HepG2 (cell line): ENCODE data around the gene COPS9. TPM values are rescaled to one million over a fixed set of nuclear protein-coding genes. Genes with fewer than 3 reads are reported as not detected.

Source experiments
- KDM5B ChIP-seq: sonication (generic); formaldehyde crosslinking; IDR thresholded peaks from 2 replicates; pipeline ENCODE4 v1.4.0; 2020; ENCODE audit warnings: missing genetic modification reagents, mild to moderate bottlenecking, borderline replicate concordance
- KLF13 ChIP-seq: sonication (generic); formaldehyde crosslinking; IDR thresholded peaks from 2 replicates; pipeline ENCODE4 v1.4.0; 2020; ENCODE audit warnings: mild to moderate bottlenecking, missing genetic modification reagents
- KMT2B ChIP-seq: IDR thresholded peaks from 2 replicates; pipeline ENCODE4 v1.6.1; 2016; ENCODE audit warnings: missing genetic modification reagents, missing compliant biosample characterization
- MAFF ChIP-seq: IDR thresholded peaks from 2 replicates; pipeline ENCODE4 v1.6.1; 2011; ENCODE audit warnings: low read depth, low read length, improper control_type of control experiment
- MIER3 ChIP-seq: IDR thresholded peaks from 2 replicates; pipeline ENCODE4 v1.6.1; 2016; ENCODE audit warnings: missing compliant biosample characterization, borderline replicate concordance
- MYC ChIP-seq: sonication (generic); formaldehyde crosslinking; IDR thresholded peaks from 2 replicates; pipeline ENCODE4 v1.9.0; 2021; ENCODE audit warnings: missing genetic modification reagents, borderline replicate concordance
- NFE2 ChIP-seq: sonication (generic); formaldehyde crosslinking; IDR thresholded peaks from 2 replicates; pipeline ENCODE4 v1.4.0; 2020; ENCODE audit warnings: missing genetic modification reagents
- NPAS2 ChIP-seq: sonication (generic); formaldehyde crosslinking; IDR thresholded peaks from 2 replicates; pipeline ENCODE4 v1.8.0; 2022; ENCODE audit warnings: mild to moderate bottlenecking, missing genetic modification reagents, borderline replicate concordance
- ONECUT2 ChIP-seq: sonication (generic); formaldehyde crosslinking; IDR thresholded peaks from 2 replicates; pipeline ENCODE4 v1.4.0; 2020; ENCODE audit warnings: missing genetic modification reagents
- POLR2AphosphoS5 ChIP-seq: IDR thresholded peaks from 2 replicates; pipeline ENCODE4 v1.6.1; 2012; ENCODE audit warnings: low read depth, low read length
- PRPF4 ChIP-seq: fragments of 200-400 bp; formaldehyde crosslinking; IDR thresholded peaks from 2 replicates; pipeline ENCODE4 v1.6.1; 2016; ENCODE audit warnings: low read length, low read depth; ENCODE audit not compliant: poor library complexity, severe bottlenecking
- RBM22 ChIP-seq: fragments of 200-400 bp; formaldehyde crosslinking; optimal IDR thresholded peaks from 2 replicates; pipeline ENCODE3; 2017; ENCODE audit warnings: mild to moderate bottlenecking, low read length, moderate library complexity
- RBM39 ChIP-seq: fragments of 200-400 bp; formaldehyde crosslinking; IDR thresholded peaks from one replicate; pipeline ENCODE4 v1.6.1; 2018; ENCODE audit warnings: antibody characterized with exemption, mild to moderate bottlenecking, low read depth, low read length; ENCODE audit not compliant: poor library complexity, severe bottlenecking
- RELA ChIP-seq: sonication (generic); formaldehyde crosslinking; IDR thresholded peaks from 2 replicates; pipeline ENCODE4 v1.4.0; 2020; ENCODE audit warnings: missing genetic modification reagents
- SALL2 ChIP-seq: sonication (generic); formaldehyde crosslinking; IDR thresholded peaks from 2 replicates; pipeline ENCODE4 v1.8.1; 2023; ENCODE audit warnings: mild to moderate bottlenecking, missing genetic modification reagents, inconsistent platforms
- SNAI1 ChIP-seq: sonication (generic); formaldehyde crosslinking; IDR thresholded peaks from 2 replicates; pipeline ENCODE4 v1.5.0; 2020; ENCODE audit warnings: mild to moderate bottlenecking, missing genetic modification reagents, borderline replicate concordance
- SRSF9 ChIP-seq: fragments of 200-400 bp; formaldehyde crosslinking; IDR thresholded peaks from 2 replicates; pipeline ENCODE4 v1.6.1; 2018; ENCODE audit warnings: borderline replicate concordance, mild to moderate bottlenecking, low read depth, low read length; ENCODE audit not compliant: insufficient read depth, poor library complexity, severe bottlenecking
- ZFP41 ChIP-seq: sonication (generic); formaldehyde crosslinking; IDR thresholded peaks from 2 replicates; pipeline ENCODE4 v1.4.0; 2020; ENCODE audit warnings: mild to moderate bottlenecking, missing genetic modification reagents, borderline replicate concordance
- ZNF556 ChIP-seq: sonication (generic); formaldehyde crosslinking; IDR thresholded peaks from 2 replicates; pipeline ENCODE4 v1.4.0; 2020; ENCODE audit warnings: mild to moderate bottlenecking, missing genetic modification reagents, borderline replicate concordance
- ZNF660 ChIP-seq: sonication (generic); formaldehyde crosslinking; IDR thresholded peaks from 2 replicates; pipeline ENCODE4 v1.5.1; 2020; ENCODE audit warnings: mild to moderate bottlenecking, low read depth, missing genetic modification reagents, borderline replicate concordance
- ZNF724P ChIP-seq: sonication (generic); formaldehyde crosslinking; IDR thresholded peaks from 2 replicates; pipeline ENCODE4 v1.8.0; 2022; ENCODE audit warnings: missing genetic modification reagents, borderline replicate concordance
- ZSCAN29 ChIP-seq: sonication (generic); formaldehyde crosslinking; conservative IDR thresholded peaks from 2 replicates; pipeline ENCODE4 v1.4.0; 2020; ENCODE audit warnings: mild to moderate bottlenecking, missing genetic modification reagents
- polyA plus RNA-seq, 8 experiments: library from polyadenylated mRNA; depleted of rRNA in 3 of 8; stranded (reverse) in 7 of 8; unstranded in 1 of 8; fragments of >200 nt; fragmentation: Illumina TruSeq in 4 of 8; extraction: Trizol in 4 of 8; gene quantifications; 2 replicates each; pipeline versions ENCODE4 v1.2.1 to v1.2.3, GENCODE V29; 2011 to 2016; ENCODE audit warnings: low read depth in 4 of 8, missing spikeins in 1 of 8, mixed read lengths in 1 of 8; ENCODE audit not compliant: insufficient read depth in 1 of 8
- total RNA-seq, 5 experiments: library from RNA; depleted of rRNA; stranded (reverse); fragments of >200 nt; fragmentation: Illumina TruSeq; extraction: Trizol; gene quantifications; 2 replicates each; pipeline ENCODE4 v1.2.3, GENCODE V29; 2016; ENCODE audit warnings: low read depth in 1 of 5
- TF ChIP-seq, protein P1 (sequence below): sonication (generic); formaldehyde crosslinking; IDR thresholded peaks from 2 replicates; pipeline ENCODE4 v1.4.0; 2020; ENCODE audit warnings: mild to moderate bottlenecking, low read depth, missing genetic modification reagents
- TF ChIP-seq, protein P2 (sequence below): sonication (generic); formaldehyde crosslinking; IDR thresholded peaks from 2 replicates; pipeline ENCODE4 v1.5.0; 2020; ENCODE audit warnings: missing genetic modification reagents
- TF ChIP-seq, protein P3 (sequence below): sonication (generic); formaldehyde crosslinking; IDR thresholded peaks from 2 replicates; pipeline ENCODE4 v1.4.0; 2020; ENCODE audit warnings: missing genetic modification reagents, mild to moderate bottlenecking, borderline replicate concordance

COPS9 gene
- total and polyA plus RNA-seq, 2 of the 13 experiments (the other 11 are each of a cell fraction or from before 2014, with no cell fraction given): 180 to 247 TPM

DNA sequence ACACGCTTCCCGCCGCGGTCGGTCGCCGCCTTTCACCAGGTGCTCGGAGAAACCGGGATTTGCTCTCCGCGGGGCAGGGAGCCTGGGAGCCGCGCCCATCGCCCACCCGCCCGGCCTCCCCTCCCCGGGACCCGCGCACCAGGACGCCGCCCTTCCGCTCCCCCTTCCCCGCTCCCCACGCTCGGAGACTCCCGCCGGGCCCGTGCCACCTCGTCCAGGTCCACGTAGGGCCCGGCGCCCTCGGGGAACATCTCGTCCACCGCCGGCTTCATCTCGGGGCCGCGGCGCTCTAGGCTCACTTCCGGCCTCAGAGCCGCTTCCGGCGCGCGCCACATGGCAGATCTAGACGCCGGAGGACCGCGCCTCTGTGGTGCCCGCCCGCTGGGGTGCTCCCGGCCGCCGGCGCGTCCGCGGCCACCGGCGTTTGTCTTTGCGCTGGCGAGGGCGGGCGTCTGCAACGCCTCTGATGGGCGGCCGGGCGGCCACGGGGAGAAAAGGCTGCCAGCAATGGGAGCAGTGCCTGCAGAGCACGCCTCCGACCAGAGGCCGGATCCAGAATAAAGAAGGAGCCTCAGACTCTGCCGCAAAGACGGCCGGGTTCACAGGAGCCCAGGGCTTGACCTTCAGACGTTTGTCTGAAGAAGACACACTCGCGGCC is at the start of gene COPS9 (continued):
- TF ChIP-seq RBM22 (no peak), ONECUT2 (no peak), ZNF556 (CRISPR knock-in tag) (peak; percentile 66; the same call in 1 of the 2 replicates), PRPF4 (no peak), KDM5B (CRISPR knock-in tag) (peak; percentile 76; the same call in 1 of the 2 replicates), NFE2 (CRISPR knock-in tag) (no peak), KLF13 (CRISPR knock-in tag) (no peak), NPAS2 (CRISPR knock-in tag) (no peak), ZSCAN29 (CRISPR knock-in tag) (peak; percentile 70; the same call in 1 of the 2 replicates), SRSF9 (no peak), KMT2B (peak; percentile 91), RBM39 (peak; percentile 94), MAFF (no peak), RELA (CRISPR knock-in tag) (no peak), SNAI1 (CRISPR knock-in tag) (no peak), ZNF660 (CRISPR knock-in tag) (no peak), MYC (CRISPR knock-in tag) (peak; percentile 87), MIER3 (CRISPR knock-in tag) (peak; percentile 69; the same call in 1 of the 2 replicates), ZFP41 (peak; percentile 67; the same call in 1 of the 2 replicates), SALL2 (CRISPR knock-in tag) (peak; percentile 49; the same call in 1 of the 2 replicates), POLR2AphosphoS5 (peak; percentile 79), ZNF724P (peak; percentile 55; the same call in 1 of the 2 replicates)
- TF ChIP-seq, protein P1, sequence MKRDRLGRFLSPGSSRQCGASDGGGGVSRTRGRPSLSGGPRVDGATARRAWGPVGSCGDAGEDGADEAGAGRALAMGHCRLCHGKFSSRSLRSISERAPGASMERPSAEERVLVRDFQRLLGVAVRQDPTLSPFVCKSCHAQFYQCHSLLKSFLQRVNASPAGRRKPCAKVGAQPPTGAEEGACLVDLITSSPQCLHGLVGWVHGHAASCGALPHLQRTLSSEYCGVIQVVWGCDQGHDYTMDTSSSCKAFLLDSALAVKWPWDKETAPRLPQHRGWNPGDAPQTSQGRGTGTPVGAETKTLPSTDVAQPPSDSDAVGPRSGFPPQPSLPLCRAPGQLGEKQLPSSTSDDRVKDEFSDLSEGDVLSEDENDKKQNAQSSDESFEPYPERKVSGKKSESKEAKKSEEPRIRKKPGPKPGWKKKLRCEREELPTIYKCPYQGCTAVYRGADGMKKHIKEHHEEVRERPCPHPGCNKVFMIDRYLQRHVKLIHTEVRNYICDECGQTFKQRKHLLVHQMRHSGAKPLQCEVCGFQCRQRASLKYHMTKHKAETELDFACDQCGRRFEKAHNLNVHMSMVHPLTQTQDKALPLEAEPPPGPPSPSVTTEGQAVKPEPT (CRISPR knock-in tag): no peak
- TF ChIP-seq, protein P2, sequence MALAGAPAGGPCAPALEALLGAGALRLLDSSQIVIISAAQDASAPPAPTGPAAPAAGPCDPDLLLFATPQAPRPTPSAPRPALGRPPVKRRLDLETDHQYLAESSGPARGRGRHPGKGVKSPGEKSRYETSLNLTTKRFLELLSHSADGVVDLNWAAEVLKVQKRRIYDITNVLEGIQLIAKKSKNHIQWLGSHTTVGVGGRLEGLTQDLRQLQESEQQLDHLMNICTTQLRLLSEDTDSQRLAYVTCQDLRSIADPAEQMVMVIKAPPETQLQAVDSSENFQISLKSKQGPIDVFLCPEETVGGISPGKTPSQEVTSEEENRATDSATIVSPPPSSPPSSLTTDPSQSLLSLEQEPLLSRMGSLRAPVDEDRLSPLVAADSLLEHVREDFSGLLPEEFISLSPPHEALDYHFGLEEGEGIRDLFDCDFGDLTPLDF: peak; percentile 51; the same call in 1 of the 2 replicates
- TF ChIP-seq, protein P3, sequence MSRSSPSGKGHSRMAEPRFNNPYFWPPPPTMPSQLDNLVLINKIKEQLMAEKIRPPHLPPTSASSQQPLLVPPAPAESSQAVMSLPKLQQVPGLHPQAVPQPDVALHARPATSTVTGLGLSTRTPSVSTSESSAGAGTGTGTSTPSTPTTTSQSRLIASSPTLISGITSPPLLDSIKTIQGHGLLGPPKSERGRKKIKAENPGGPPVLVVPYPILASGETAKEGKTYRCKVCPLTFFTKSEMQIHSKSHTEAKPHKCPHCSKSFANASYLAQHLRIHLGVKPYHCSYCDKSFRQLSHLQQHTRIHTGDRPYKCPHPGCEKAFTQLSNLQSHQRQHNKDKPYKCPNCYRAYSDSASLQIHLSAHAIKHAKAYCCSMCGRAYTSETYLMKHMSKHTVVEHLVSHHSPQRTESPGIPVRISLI (CRISPR knock-in tag): no peak
